Naive thymus-derived CD8-positive, alpha-beta T cell (primary cell): ENCODE measurements around the gene C19orf85. TPM values are rescaled to one million over a fixed set of nuclear protein-coding genes. Genes with fewer than 3 reads are reported as not detected.

Source experiments
- ATAC-seq, 2 donors: fragments of 150-1000 bp; cut with Tn5 transposase in 1 of 2; sonication (Bioruptor Pico), chemical (Tn5 transposase) in 1 of 2; 1 replicate in 1 of 2; 2 replicates in 1 of 2; pipeline ENCODE4 v1.10.0; 2021; ENCODE audit warnings: mild to moderate bottlenecking in 2 of 2, moderate library complexity in 2 of 2
- POLR2A ChIA-PET: fragments of 350-600 bp; sonication (Branson Sonifier 250); formaldehyde crosslinking; loops from one replicate; lab custom pipeline; 2021; ENCODE audit warnings: antibody characterized with exemption; lab: Charles Lee
- DNase-seq, 10 donors: peaks; one replicate each; pipeline versions ENCODE4 v3.0.0 to v3.0.0-alpha.2; 2020 to 2022
- H3K27ac Mint-ChIP-seq, 10 donors: one replicate each; pipeline ENCODE4 v1.8.0; 2020 to 2022; ENCODE audit warnings: mild to moderate bottlenecking in 10 of 10, mixed read lengths in 10 of 10, moderate library complexity in 4 of 10, inconsistent platforms in 1 of 10
- H3K27me3 Mint-ChIP-seq, 5 donors: one replicate each; pipeline ENCODE4 v1.8.0; 2021 to 2022; ENCODE audit warnings: mixed read lengths in 5 of 5
- H3K36me3 Mint-ChIP-seq, 3 donors: one replicate each; pipeline ENCODE4 v1.8.0; 2020 to 2022; ENCODE audit warnings: mixed read lengths in 3 of 3, mild to moderate bottlenecking in 2 of 3, inconsistent platforms in 1 of 3
- H3K4me1 Mint-ChIP-seq, 4 donors: one replicate each; pipeline ENCODE4 v1.8.0; 2021 to 2022; ENCODE audit warnings: mixed read lengths in 4 of 4
- H3K4me3 Mint-ChIP-seq, 10 donors: one replicate each; pipeline ENCODE4 v1.8.0; 2020 to 2022; ENCODE audit warnings: mild to moderate bottlenecking in 10 of 10, mixed read lengths in 10 of 10, moderate library complexity in 6 of 10, inconsistent platforms in 1 of 10
- H3K9me3 Mint-ChIP-seq, 9 donors: one replicate each; pipeline ENCODE4 v1.8.0; 2020 to 2022; ENCODE audit warnings: mixed read lengths in 9 of 9, mild to moderate bottlenecking in 3 of 9, inconsistent platforms in 1 of 9, moderate library complexity in 1 of 9
- polyA plus RNA-seq, 3 donors: library from polyadenylated mRNA; unstranded; fragments of 300-500 nt; fragmentation: Illumina TruSeq; gene quantifications; one replicate each; pipeline ENCODE4 v1.2.3, GENCODE V29; 2021
- total RNA-seq, 8 experiments: library from RNA in 2 of 8; stranded (reverse) in 2 of 8; gene quantifications; one replicate each; pipeline ENCODE4 v1.2.3 and lab custom pipeline; 2021 to 2026

C19orf85 gene
- total and polyA plus RNA-seq, 5 experiments from 2014 or later: not detected

- Mint-ChIP-seq H3K27me3 (peaks cover 0 to 12% (median 4%) of the 10 kb centered on the region in 5 donors), H3K9me3 (peaks cover 0 to 1% (median 0%) of the 10 kb centered on the region in 9 donors), H3K4me3 (peak within 1 kb of the TSS in 4 of 10 donors; percentile 11 to 71 (median 28)), H3K4me1 (peaks cover 5 to 16% (median 13%) of the 10 kb centered on the region in 4 donors), H3K36me3 (no peaks in the 10 kb centered on the region), H3K27ac (peak within 1 kb of the TSS in 8 of 10 donors; percentile 24 to 88 (median 76))
- POLR2A ChIA-PET: interaction anchor here (1.1 to 1.7 kb wide), 2 partner anchors 11 to 13 kb away, joined by 3 to 4 read pairs; no protein-coding TSS in a partner anchor
- ATAC-seq (no peak), DNase-seq (no peak)
These were observed 23.6 kb upstream of the C19orf85 start, which contains the start of gene SSC5D for GRCh38 chr19:55487924-55488687. TSS of gene SSC5D (plus strand) at chr19:55488436. CDS start at chr19:55488590, 154 bp downstream.

- H3K9me3 Mint-ChIP-seq: peaks cover 0 to 1% (median 0%) of the 10 kb centered on the region in 9 donors
- DNase-seq: no peak
- ATAC-seq: peak; percentile 15 to 34
- peaks cover 0 to 8% (median 4%) of the 10 kb centered on the region in 5 donors for H3K27me3 Mint-ChIP-seq
- POLR2A ChIA-PET: interaction anchor here (1.0 to 1.7 kb wide), 2 partner anchors 10 to 17 kb away, joined by 3 read pairs; no protein-coding TSS in a partner anchor
- no peaks in the 10 kb centered on the region for H3K36me3 Mint-ChIP-seq
- peaks cover 3 to 14% (median 13%) of the 10 kb centered on the region in 4 donors for H3K4me1 Mint-ChIP-seq
- H3K27ac Mint-ChIP-seq: peak overlapping the region in 8 of 10 donors; percentile 24 to 88 (median 76)
- peak overlapping the region in 7 of 10 donors; percentile 11 to 71 (median 33) for H3K4me3 Mint-ChIP-seq
These were observed 22.7 kb upstream of the C19orf85 start for GRCh38 chr19:55486971-55487923.

GRCh38 chr19:55486043-55486970 lies 21.8 kb upstream of the C19orf85 start:
- Mint-ChIP-seq H3K36me3 (no peaks in the 10 kb centered on the region), H3K9me3 (no peaks in the 10 kb centered on the region), H3K27me3 (peaks cover 0 to 2% (median 0%) of the 10 kb centered on the region in 5 donors), H3K4me3 (peak overlapping the region; percentile 48 to 88 (median 77)), H3K4me1 (peaks cover 3 to 14% (median 13%) of the 10 kb centered on the region in 4 donors), H3K27ac (peak overlapping the region; percentile 63 to 97 (median 90))
- ATAC-seq (no peak), DNase-seq (no peak)
- POLR2A ChIA-PET: interaction anchor here (1.0 to 2.1 kb wide), 2 partner anchors 10 to 18 kb away, joined by 3 to 20 read pairs; partner anchors contain the start of gene ZNF628

GRCh38 chr19:55485439-55486011 lies 21.0 kb upstream of the C19orf85 start:
- peak overlapping the region; percentile 63 to 97 (median 91) for H3K27ac Mint-ChIP-seq
- H3K9me3 Mint-ChIP-seq: no peaks in the 10 kb centered on the region
- POLR2A ChIA-PET: interaction anchor here (1.0 to 2.1 kb wide), 5 partner anchors 9 to 368 kb away, joined by 3 to 20 read pairs (median 6); partner anchors contain the start of genes PPP1R12C, U2AF2 and ZNF628
- H3K4me1 Mint-ChIP-seq: peaks cover 3 to 14% (median 14%) of the 10 kb centered on the region in 4 donors
- peak overlapping the region; percentile 67 to 88 (median 79) for H3K4me3 Mint-ChIP-seq
- DNase-seq: peak in 2 of 10 donors; percentile 12 to 22
- peaks cover 0 to 2% (median 0%) of the 10 kb centered on the region in 5 donors for H3K27me3 Mint-ChIP-seq
- no peaks in the 10 kb centered on the region for H3K36me3 Mint-ChIP-seq
- peak; percentile 31 to 35 for ATAC-seq

GRCh38 chr19:55484593-55485438 lies 20.3 kb upstream of the C19orf85 start, which contains the start of gene NAT14:
TSS of gene NAT14 (plus strand) at chr19:55485188. CDS start at chr19:55485709, 521 bp downstream.
- peak within 1 kb of the TSS; percentile 67 to 88 (median 79) for H3K4me3 Mint-ChIP-seq
- POLR2A ChIA-PET: interaction anchor here (1.0 to 2.1 kb wide), 6 partner anchors 8 to 367 kb away, joined by 3 to 20 read pairs (median 6); partner anchors contain the start of genes PPP1R12C, U2AF2 and ZNF628
- peak; percentile 70 to 82 for ATAC-seq
- peak within 1 kb of the TSS; percentile 63 to 97 (median 91) for H3K27ac Mint-ChIP-seq
- no peaks in the 10 kb centered on the region for H3K27me3 Mint-ChIP-seq
- peak; percentile 57 to 83 (median 76) for DNase-seq
- H3K4me1 Mint-ChIP-seq: peaks cover 6 to 17% (median 16%) of the 10 kb centered on the region in 4 donors
- H3K9me3 Mint-ChIP-seq: no peaks in the 10 kb centered on the region
- peaks cover 0 to under 1% (median 0%) of the 10 kb centered on the region in 3 donors for H3K36me3 Mint-ChIP-seq

- H3K4me1 Mint-ChIP-seq: peaks cover 13 to 25% (median 25%) of the 10 kb centered on the region in 4 donors
- POLR2A ChIA-PET: interaction anchor here (0.6 to 2.1 kb wide), 7 partner anchors 8 to 171 kb away, joined by 3 to 20 read pairs (median 5); partner anchors contain the start of genes CCDC106, ISOC2, U2AF2 and ZNF628
- DNase-seq (no peak), ATAC-seq (no peak)
- peak overlapping the region; percentile 26 to 79 (median 64) for H3K4me3 Mint-ChIP-seq
- peaks cover 0 to 5% (median 0%) of the 10 kb centered on the region in 3 donors for H3K36me3 Mint-ChIP-seq
- H3K27me3 Mint-ChIP-seq: no peaks in the 10 kb centered on the region
- H3K27ac Mint-ChIP-seq: peak overlapping the region in 4 of 10 donors; percentile 44 to 95 (median 70)
- H3K9me3 Mint-ChIP-seq: no peaks in the 10 kb centered on the region
These were observed 19.4 kb upstream of the C19orf85 start for GRCh38 chr19:55483706-55484592.

GRCh38 chr19:55482967-55483705 lies 18.6 kb upstream of the C19orf85 start:
- ATAC-seq (no peak), DNase-seq (peak in 1 of 10 donors; percentile 62)
- Mint-ChIP-seq H3K4me3 (peak overlapping the region in 1 of 10 donors; percentile 36), H3K27me3 (no peaks in the 10 kb centered on the region), H3K9me3 (no peaks in the 10 kb centered on the region), H3K27ac (peak overlapping the region in 1 of 10 donors; percentile 48), H3K36me3 (peaks cover 0 to 5% (median 0%) of the 10 kb centered on the region in 3 donors), H3K4me1 (peaks cover 20 to 33% (median 33%) of the 10 kb centered on the region in 4 donors)
- POLR2A ChIA-PET: interaction anchor here (1.3 to 1.8 kb wide), 4 partner anchors 10 to 171 kb away, joined by 4 to 6 read pairs (median 5); partner anchors contain the start of genes ISOC2 and U2AF2

- H3K36me3 Mint-ChIP-seq: peaks cover 0 to 5% (median 0%) of the 10 kb centered on the region in 3 donors
- POLR2A ChIA-PET: interaction anchor here (1.3 to 1.4 kb wide), 2 partner anchors 12 to 21 kb away, joined by 4 to 5 read pairs; partner anchors contain the start of gene ISOC2
- H3K27ac Mint-ChIP-seq: no peak overlapping the region
- H3K4me3 Mint-ChIP-seq: peak overlapping the region in 1 of 10 donors; percentile 36
- H3K9me3 Mint-ChIP-seq: no peaks in the 10 kb centered on the region
- no peaks in the 10 kb centered on the region for H3K27me3 Mint-ChIP-seq
- no peak for DNase-seq
- H3K4me1 Mint-ChIP-seq: peaks cover 24 to 39% (median 37%) of the 10 kb centered on the region in 4 donors
- no peak for ATAC-seq
These were observed 17.8 kb upstream of the C19orf85 start for GRCh38 chr19:55482156-55482961.
